IPS-15b (cell line): ENCODE data around the gene SYCN.

Source experiments
- H3K27me3 ChIP-seq: one replicate; pipeline ENCODE4 v1.6.1; 2013; ENCODE audit warnings: low read length; ENCODE audit not compliant: control insufficient read depth, insufficient read depth
- H3K36me3 ChIP-seq: one replicate; pipeline ENCODE4 v1.6.1; 2013; ENCODE audit warnings: low read length; ENCODE audit not compliant: control insufficient read depth, insufficient read depth
- H3K4me1 ChIP-seq: one replicate; pipeline ENCODE4 v1.6.1; 2013; ENCODE audit warnings: mild to moderate bottlenecking, low read length; ENCODE audit not compliant: control insufficient read depth, insufficient read depth
- H3K4me3 ChIP-seq: one replicate; pipeline ENCODE4 v1.5.1; 2013; ENCODE audit warnings: low read depth, low read length
- H3K9ac ChIP-seq: one replicate; pipeline ENCODE4 v1.6.1; 2013; ENCODE audit warnings: low read depth, mild to moderate bottlenecking, low read length
- H3K9me3 ChIP-seq: one replicate; pipeline ENCODE4 v1.6.1; 2013; ENCODE audit warnings: mild to moderate bottlenecking, low read length; ENCODE audit not compliant: control insufficient read depth, insufficient read depth

SYCN gene

DNA sequence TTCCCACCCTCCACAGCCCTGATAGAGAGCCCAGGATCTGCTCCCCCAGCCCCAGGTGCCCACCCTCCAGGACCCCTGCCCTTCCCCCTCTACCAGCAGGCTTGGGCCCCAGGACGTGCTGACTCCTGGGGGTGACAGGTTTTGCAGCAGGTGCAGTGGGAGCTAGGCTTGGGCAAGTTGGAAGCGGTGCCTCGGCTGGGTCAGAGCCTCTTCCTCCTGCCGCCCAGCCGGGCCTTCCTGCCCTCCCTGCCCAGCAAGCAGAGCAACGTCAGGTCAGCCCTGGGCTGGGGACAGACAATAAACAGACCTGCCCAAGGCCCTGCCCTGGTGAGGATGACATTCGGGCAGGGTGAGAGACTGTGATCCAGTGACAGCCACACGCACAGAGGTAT is 16.5 kb downstream of the SYCN start:
- Histone ChIP-seq H3K36me3 (no peaks in the 10 kb centered on the region), H3K27me3 (no peaks in the 10 kb centered on the region), H3K4me1 (no peaks in the 10 kb centered on the region), H3K9ac (no peak overlapping the region), H3K9me3 (no peaks in the 10 kb centered on the region), H3K4me3 (no peak overlapping the region)

- H3K9ac ChIP-seq = no peak overlapping the region
- H3K9me3 ChIP-seq = no peaks in the 10 kb centered on the region
- no peaks in the 10 kb centered on the region for H3K4me1 ChIP-seq
- no peaks in the 10 kb centered on the region for H3K36me3 ChIP-seq
- no peak overlapping the region for H3K4me3 ChIP-seq
- no peaks in the 10 kb centered on the region for H3K27me3 ChIP-seq
These were observed 17.7 kb downstream of the SYCN start for GRCh38 chr19:39186391-39186790.

DNA sequence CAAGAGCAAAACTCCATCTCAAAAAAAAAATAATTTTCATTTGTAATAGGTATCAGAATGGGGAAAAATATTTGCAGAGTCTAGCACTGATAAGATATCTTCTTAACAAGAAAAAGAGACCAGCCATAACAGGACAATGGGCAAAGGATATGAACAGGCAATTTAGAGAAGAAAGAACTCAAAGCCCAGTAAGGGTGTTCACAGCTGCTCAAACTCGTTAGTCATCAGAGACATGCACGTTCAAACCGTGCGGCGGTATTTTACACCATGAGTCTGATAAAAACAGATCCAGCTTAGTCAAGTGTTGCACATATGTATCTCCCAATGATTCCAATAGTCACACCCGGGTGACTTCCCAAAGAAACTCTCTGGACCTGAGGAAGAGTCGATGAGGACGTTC is 21.0 kb downstream of the SYCN start:
- H3K4me1 ChIP-seq = no peaks in the 10 kb centered on the region
- no peak overlapping the region for H3K4me3 ChIP-seq
- no peak overlapping the region for H3K9ac ChIP-seq

DNA sequence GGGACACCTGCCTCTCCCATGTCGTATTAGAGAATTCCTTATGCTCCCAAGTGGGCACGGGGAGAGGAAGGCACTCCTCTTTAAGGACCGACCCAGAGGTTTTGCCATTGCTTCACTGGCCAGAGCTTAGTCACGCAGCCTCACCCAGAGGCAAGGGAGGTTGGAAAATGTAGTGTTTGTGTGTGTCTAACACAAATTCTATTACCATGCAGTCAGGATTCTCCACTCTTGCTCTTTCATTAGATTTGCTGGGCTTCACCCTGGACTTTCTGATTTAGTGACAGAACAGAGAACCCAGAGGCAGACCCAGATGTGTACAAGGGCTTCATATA is 21.9 kb downstream of the SYCN start:
- Histone ChIP-seq H3K36me3 (peaks cover 23% of the 10 kb centered on the region), H3K4me3 (no peak overlapping the region), H3K27me3 (no peaks in the 10 kb centered on the region), H3K9ac (no peak overlapping the region), H3K4me1 (no peaks in the 10 kb centered on the region), H3K9me3 (no peaks in the 10 kb centered on the region)

More for the DNA sequence above, 21.0 kb downstream of the SYCN start:
- no peaks in the 10 kb centered on the region for H3K27me3 ChIP-seq
- no peaks in the 10 kb centered on the region for H3K9me3 ChIP-seq
- H3K36me3 ChIP-seq = peaks cover 14% of the 10 kb centered on the region

DNA sequence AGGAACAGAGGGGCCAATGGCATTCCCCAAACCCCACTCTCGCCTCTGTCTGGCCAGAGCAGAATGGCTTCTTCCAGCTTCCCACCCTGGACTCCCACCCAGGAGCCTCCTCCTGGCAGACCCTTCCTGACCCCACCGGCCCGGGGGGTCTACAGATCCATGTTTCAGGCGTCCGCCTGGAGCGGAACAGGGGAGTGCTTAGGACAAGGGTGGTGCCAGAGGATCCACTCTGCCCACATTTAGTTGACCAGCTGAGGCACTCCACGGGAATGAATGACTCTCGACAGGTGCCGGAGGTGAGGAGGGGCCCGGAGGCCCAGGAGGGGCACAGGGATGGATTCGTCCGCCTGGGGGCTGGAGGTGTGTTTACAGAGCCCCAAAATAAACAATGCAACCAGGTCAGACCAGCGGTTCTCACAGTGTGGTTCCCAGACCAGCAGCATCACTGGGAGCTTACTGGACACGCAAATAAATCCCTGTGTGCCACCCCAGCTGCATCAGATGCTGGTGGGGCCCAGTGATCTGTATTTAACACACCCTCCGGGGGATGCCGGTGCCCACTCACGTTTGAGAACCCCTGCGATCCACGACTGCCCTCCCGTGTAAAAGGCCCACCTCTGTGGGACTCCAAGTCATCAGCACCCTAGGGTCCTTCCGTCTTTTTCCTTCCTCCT is 22.4 kb downstream of the SYCN start:
- no peaks in the 10 kb centered on the region for H3K4me1 ChIP-seq
- no peak overlapping the region for H3K9ac ChIP-seq
- peaks cover 23% of the 10 kb centered on the region for H3K36me3 ChIP-seq
- no peaks in the 10 kb centered on the region for H3K27me3 ChIP-seq
- no peaks in the 10 kb centered on the region for H3K9me3 ChIP-seq
- H3K4me3 ChIP-seq = no peak overlapping the region

GRCh38 chr19:39180749-39181148 is 23.3 kb downstream of the SYCN start:
- peaks cover 29% of the 10 kb centered on the region for H3K36me3 ChIP-seq
- no peak overlapping the region for H3K4me3 ChIP-seq
- H3K27me3 ChIP-seq = no peaks in the 10 kb centered on the region
- no peaks in the 10 kb centered on the region for H3K4me1 ChIP-seq
- H3K9me3 ChIP-seq = no peaks in the 10 kb centered on the region
- no peak overlapping the region for H3K9ac ChIP-seq

DNA sequence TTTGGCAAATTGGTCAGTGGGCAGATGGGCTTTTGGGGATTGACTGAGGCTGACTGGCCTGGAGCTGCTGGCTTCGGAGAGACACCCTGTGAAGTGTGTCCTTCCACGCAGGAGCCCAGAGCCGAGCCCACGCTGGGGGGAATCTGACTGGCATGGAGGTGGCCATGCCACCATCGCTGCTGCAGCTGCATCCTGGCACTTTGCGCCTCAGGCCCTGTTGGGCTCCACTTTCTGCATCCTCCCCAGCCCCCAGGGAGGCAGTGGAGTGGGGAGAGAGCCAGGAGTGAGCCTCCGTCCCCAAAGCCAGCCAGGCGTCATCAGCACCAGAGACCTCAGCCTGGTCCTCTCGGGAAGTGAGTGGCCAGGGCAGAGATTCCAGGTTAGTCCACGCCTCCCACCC is 24.3 kb downstream of the SYCN start:
- H3K9ac ChIP-seq = no peak overlapping the region
- no peaks in the 10 kb centered on the region for H3K4me1 ChIP-seq
- no peak overlapping the region for H3K4me3 ChIP-seq
- H3K27me3 ChIP-seq = no peaks in the 10 kb centered on the region
- peaks cover 37% of the 10 kb centered on the region for H3K36me3 ChIP-seq
- no peaks in the 10 kb centered on the region for H3K9me3 ChIP-seq

GRCh38 chr19:39178296-39179006 is 25.6 kb downstream of the SYCN start:
- no peak overlapping the region for H3K9ac ChIP-seq
- no peaks in the 10 kb centered on the region for H3K9me3 ChIP-seq
- no peaks in the 10 kb centered on the region for H3K4me1 ChIP-seq
- no peak overlapping the region for H3K4me3 ChIP-seq
- no peaks in the 10 kb centered on the region for H3K27me3 ChIP-seq
- H3K36me3 ChIP-seq = peaks cover 46% of the 10 kb centered on the region

DNA sequence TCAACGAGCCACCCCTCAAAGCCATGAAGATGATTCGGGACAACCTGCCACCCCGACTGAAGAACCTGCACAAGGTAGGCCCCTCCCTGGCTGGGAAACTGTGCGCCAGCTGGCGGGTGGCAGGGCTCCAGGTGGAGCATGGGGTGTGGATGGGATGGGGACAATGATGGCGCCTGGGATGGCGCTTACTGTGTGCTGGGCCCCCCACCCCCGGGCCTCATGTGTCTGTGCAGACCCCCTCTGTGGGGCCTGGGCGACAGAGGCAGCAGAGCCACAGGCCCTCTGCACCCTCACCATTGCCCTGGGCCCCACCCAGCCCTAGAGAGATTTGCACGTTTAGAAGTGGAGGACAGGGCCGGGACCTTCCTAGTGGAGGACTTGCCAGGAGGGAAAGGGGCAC is 26.3 kb downstream of the SYCN start:
- no peak overlapping the region for H3K9ac ChIP-seq
- peaks cover 50% of the 10 kb centered on the region for H3K36me3 ChIP-seq
- no peaks in the 10 kb centered on the region for H3K9me3 ChIP-seq
- H3K4me3 ChIP-seq = no peak overlapping the region
- H3K4me1 ChIP-seq = no peaks in the 10 kb centered on the region
- H3K27me3 ChIP-seq = no peaks in the 10 kb centered on the region

- H3K4me1 ChIP-seq = no peaks in the 10 kb centered on the region
- peaks cover 56% of the 10 kb centered on the region for H3K36me3 ChIP-seq
- H3K9ac ChIP-seq = no peak overlapping the region
- H3K9me3 ChIP-seq = no peaks in the 10 kb centered on the region
- H3K27me3 ChIP-seq = no peaks in the 10 kb centered on the region
- H3K4me3 ChIP-seq = no peak overlapping the region
These were observed 26.9 kb downstream of the SYCN start for GRCh38 chr19:39177110-39177699.

DNA sequence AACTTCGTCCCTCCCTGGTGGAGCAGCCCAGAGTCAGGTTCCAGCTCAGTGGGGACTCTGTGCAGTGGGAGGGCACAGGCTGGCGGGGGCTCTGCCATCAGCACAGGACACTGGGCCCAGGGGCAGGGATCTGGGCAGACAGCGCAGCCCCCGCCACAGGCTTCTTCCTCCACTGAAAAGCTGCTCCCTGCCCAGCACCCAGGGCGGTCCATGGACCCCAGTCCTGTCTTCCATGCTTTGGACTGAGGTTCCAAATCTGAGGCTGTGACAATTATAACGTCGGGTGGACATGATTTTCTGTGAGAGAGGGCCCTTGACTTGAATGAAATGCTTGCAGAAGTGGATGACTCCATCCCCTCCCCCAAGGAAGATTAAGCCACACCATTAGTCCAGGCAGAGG is 28.5 kb downstream of the SYCN start:
- Histone ChIP-seq H3K36me3 (peaks cover 61% of the 10 kb centered on the region), H3K4me1 (no peaks in the 10 kb centered on the region), H3K9me3 (no peaks in the 10 kb centered on the region), H3K9ac (no peak overlapping the region), H3K4me3 (no peak overlapping the region), H3K27me3 (no peaks in the 10 kb centered on the region)
